Vagina (tissue), 2 donors: Measurements from ENCODE around the gene CSNK2B. TPM values are rescaled to one million over a fixed set of nuclear protein-coding genes. Genes with fewer than 3 reads are reported as not detected.
A peak's percentile ranks its signal among the peaks of the same experiment; 100 is the strongest.

Source experiments
- DNase-seq, 2 donors: peaks; one replicate each; pipeline ENCODE4 v3.0.0-alpha.2; 2017; ENCODE audit errors: extremely low spot score in 2 of 2
- H3K27ac ChIP-seq: fragments of 200-600 bp; sonication (generic); one replicate; pipeline ENCODE4 v1.5.1; 2019
- H3K27me3 ChIP-seq: fragments of 200-600 bp; sonication (generic); one replicate; pipeline ENCODE4 v1.5.1; 2019
- H3K36me3 ChIP-seq, 2 donors: fragments of 200-600 bp; sonication (generic); one replicate each; pipeline ENCODE4 v1.5.1; 2017 to 2019
- H3K4me1 ChIP-seq: fragments of 200-600 bp; sonication (generic); one replicate; pipeline ENCODE4 v1.5.1; 2019
- H3K4me3 ChIP-seq, 2 donors: fragments of 200-600 bp; sonication (generic); 1 replicate in 1 of 2; 2 replicates in 1 of 2; pipeline ENCODE4 v1.5.1; 2016 to 2019
- H3K9me3 ChIP-seq: fragments of 200-600 bp; sonication (generic); one replicate; pipeline ENCODE4 v1.5.1; 2019
- CTCF ChIP-seq, 3 experiments: fragments of 450-650 bp in 2 of 3; fragments of 200-600 bp in 1 of 3; sonication (generic) in 1 of 3; IDR thresholded peaks; one replicate each; pipeline ENCODE4 v1.5.1; 2017 to 2019; ENCODE audit warnings: antibody characterized with exemption in 3 of 3, mild to moderate bottlenecking in 2 of 3, moderate library complexity in 2 of 3
- POLR2A ChIP-seq, 2 donors: fragments of 450-650 bp; IDR thresholded peaks; one replicate each; pipeline ENCODE4 v1.6.1; 2017; ENCODE audit warnings: antibody characterized with exemption in 2 of 2, mild to moderate bottlenecking in 2 of 2, moderate library complexity in 2 of 2
- POLR2AphosphoS5 ChIP-seq, 2 donors: sonication (generic); formaldehyde crosslinking; IDR thresholded peaks; one replicate each; pipeline ENCODE4 v1.9.0; 2017; ENCODE audit warnings: antibody characterized with exemption in 2 of 2, mild to moderate bottlenecking in 2 of 2, low read depth in 1 of 2; ENCODE audit not compliant: insufficient read depth in 1 of 2
- intact Hi-C: fragments of 100-400 bp; cut with DNase I; formaldehyde crosslinking; loops from one replicate; pipeline ENCODE4 v1.15.1; 2023
- total RNA-seq: library from RNA; depleted of rRNA; stranded (reverse); fragments of >200 nt; gene quantifications from one replicate; pipeline ENCODE4 v1.2.3, GENCODE V29; 2016

Gene CSNK2B
- total RNA-seq, 1 donor from 2014 or later, result 219 TPM

- Histone ChIP-seq H3K36me3 (peaks cover 3 to 16% of the 10 kb centered on the region in 2 donors), H3K9me3 (no peaks in the 10 kb centered on the region), H3K27me3 (no peaks in the 10 kb centered on the region), H3K4me3 (no peak overlapping the region), H3K4me1 (peaks cover 15% of the 10 kb centered on the region), H3K27ac (no peak overlapping the region)
- no peak for DNase-seq
- TF ChIP-seq POLR2AphosphoS5 (IDR thresholded peaks at IDR 0.05; ENCODE audit: insufficient read depth in 1 of 2, low read depth in 1 of 2), result no peak
- TF ChIP-seq CTCF (IDR thresholded peaks at IDR 0.05), result no peak
- no peak for TF ChIP-seq POLR2A (IDR thresholded peaks at IDR 0.05)
- intact Hi-C loops, result loop anchor here (10.0 kb wide), 1 partner anchor 278 kb away; the partner anchor contains the start of genes NELFE and SKIC2
These were observed 11.0 kb downstream of the CSNK2B start for GRCh38 chr6:31676904-31677303.

GRCh38 chr6:31677955-31678354, 12.1 kb downstream of the CSNK2B start:
- H3K27me3 ChIP-seq, result no peaks in the 10 kb centered on the region
- peaks cover 0 to 5% of the 10 kb centered on the region in 2 donors for H3K36me3 ChIP-seq
- intact Hi-C loops, result loop anchor here (10.0 kb wide), 1 partner anchor 277 kb away; the partner anchor contains the start of genes NELFE and SKIC2
- H3K9me3 ChIP-seq, result no peaks in the 10 kb centered on the region
- no peak overlapping the region for H3K27ac ChIP-seq
- TF ChIP-seq POLR2A (IDR thresholded peaks at IDR 0.05) (no peak), POLR2AphosphoS5 (IDR thresholded peaks at IDR 0.05; ENCODE audit: insufficient read depth in 1 of 2, low read depth in 1 of 2) (no peak), CTCF (IDR thresholded peaks at IDR 0.05) (no peak)
- peaks cover 19% of the 10 kb centered on the region for H3K4me1 ChIP-seq
- H3K4me3 ChIP-seq, result no peak overlapping the region
- DNase-seq, result no peak

- no peaks in the 10 kb centered on the region for H3K36me3 ChIP-seq
- intact Hi-C loops, result loop anchor here (5.0 to 10.0 kb wide), 2 partner anchors 54 to 152 kb away; partner anchors contain the start of gene CLIC1
- H3K27ac ChIP-seq, result peak within 1 kb of the TSS; percentile 92
- peak in 1 of 2 donors; percentile 96 for DNase-seq
- peak; percentile 60 to 61 for TF ChIP-seq POLR2AphosphoS5 (IDR thresholded peaks at IDR 0.05; ENCODE audit: insufficient read depth in 1 of 2, low read depth in 1 of 2)
- peak; percentile 50 to 69 (median 69) for TF ChIP-seq CTCF (IDR thresholded peaks at IDR 0.05)
- TF ChIP-seq POLR2A (IDR thresholded peaks at IDR 0.05), result no peak
- H3K4me1 ChIP-seq, result peaks cover 25% of the 10 kb centered on the region
- H3K9me3 ChIP-seq, result no peaks in the 10 kb centered on the region
- peak within 1 kb of the TSS; percentile 55 to 59 for H3K4me3 ChIP-seq
- no peaks in the 10 kb centered on the region for H3K27me3 ChIP-seq
These were observed 14.6 kb downstream of the CSNK2B start, which contains the start of gene LY6G5C for GRCh38 chr6:31680226-31681134. TSS of gene LY6G5C (minus strand) at chr6:31681067. CDS start at chr6:31680373, 694 bp downstream.

GRCh38 chr6:31681135-31681671, 15.3 kb downstream of the CSNK2B start:
- Histone ChIP-seq H3K4me3 (peak overlapping the region; percentile 55 to 59), H3K27me3 (no peaks in the 10 kb centered on the region), H3K4me1 (peaks cover 25% of the 10 kb centered on the region), H3K36me3 (no peaks in the 10 kb centered on the region), H3K9me3 (no peaks in the 10 kb centered on the region), H3K27ac (peak overlapping the region; percentile 92)
- intact Hi-C loops, result loop anchor here (5.0 to 10.0 kb wide), 2 partner anchors 54 to 151 kb away; partner anchors contain the start of gene CLIC1
- TF ChIP-seq POLR2AphosphoS5 (IDR thresholded peaks at IDR 0.05; ENCODE audit: insufficient read depth in 1 of 2, low read depth in 1 of 2) (peak; percentile 4 to 59), CTCF (IDR thresholded peaks at IDR 0.05) (peak in 1 of 3 experiments; percentile 12), POLR2A (IDR thresholded peaks at IDR 0.05) (no peak)
- no peak for DNase-seq
